ENCODE measurements around the gene TRMT1.

Gene TRMT1

GRCh38 chr19:13057147-13057572 is 59.4 kb downstream of the TRMT1 start:
- DNase-seq (ENCODE audit: extremely low read depth in 1 of 2, low read depth in 1 of 2), result no peak

GRCh38 chr19:13056052-13056660 is 60.4 kb downstream of the TRMT1 start:
- no peak for DNase-seq (ENCODE audit: extremely low read depth in 1 of 2, low read depth in 1 of 2)

DNA sequence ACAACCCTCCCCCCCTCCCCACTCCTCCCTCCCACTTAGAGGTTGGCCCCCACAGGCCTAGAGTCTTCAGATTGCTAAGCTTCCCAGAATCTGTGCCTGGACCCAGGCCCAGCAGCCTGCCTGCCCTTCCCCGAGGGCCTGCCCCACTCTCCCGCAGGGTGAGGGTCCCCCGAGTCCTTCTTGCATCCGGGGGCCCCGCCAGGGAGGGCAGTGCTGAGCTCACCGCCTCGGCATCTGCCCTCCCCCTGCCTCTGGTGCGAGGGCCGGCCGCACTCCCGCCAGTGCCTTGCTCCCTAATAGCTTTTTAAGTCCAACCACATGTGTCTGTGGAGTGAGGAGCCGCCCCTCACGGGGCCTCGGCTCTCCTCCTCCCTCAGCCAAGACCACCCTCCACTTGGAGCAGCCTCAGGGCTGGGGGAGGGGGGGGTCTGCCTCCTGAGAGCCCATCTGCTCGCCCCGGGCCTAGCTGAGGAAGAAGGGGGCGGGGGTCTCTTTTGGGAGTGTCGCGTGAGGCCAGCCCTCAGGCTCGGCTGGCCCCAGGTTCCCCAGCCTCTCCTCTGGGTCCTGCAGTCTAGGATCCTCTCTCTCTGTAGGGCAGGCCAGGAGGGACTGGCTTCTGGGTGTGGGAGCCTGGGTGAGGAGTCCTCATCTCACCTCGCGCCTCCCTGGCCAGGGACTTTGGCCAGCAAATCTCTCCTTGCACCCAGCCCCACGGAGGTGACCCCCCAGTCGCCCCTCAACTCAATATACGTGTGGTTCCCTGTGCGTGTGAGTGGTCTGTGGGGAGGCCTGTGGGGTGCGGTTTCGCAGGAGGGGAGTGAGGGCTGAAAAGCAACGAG is 61.1 kb downstream of the TRMT1 start:
- DNase-seq (ENCODE audit: extremely low read depth in 1 of 2, low read depth in 1 of 2), result no peak

Data from activated CD8-positive, alpha-beta memory T cell treated with anti-CD3 and anti-CD28 coated beads for 1 hour (primary cell).